HG02852 (cell line): ENCODE measurements around the gene PAN3.

Experiments
- ATAC-seq: cut with Tn5 transposase; IDR thresholded peaks from one replicate; pipeline ENCODE4 v1.9.1; 2021; ENCODE audit warnings: mild to moderate bottlenecking, moderate library complexity; ENCODE audit not compliant: unreplicated experiment

PAN3 gene

GRCh38 chr13:28299916-28300315 is 161.6 kb downstream of the PAN3 start:
- no peak for ATAC-seq

GRCh38 chr13:28301839-28302238 is 163.5 kb downstream of the PAN3 start:
- ATAC-seq = no peak

- ATAC-seq = no peak
Observed at GRCh38 chr13:28306325-28306724, 168.0 kb downstream of the PAN3 start.

GRCh38 chr13:28313579-28313978 is 175.2 kb downstream of the PAN3 start:
- ATAC-seq = no peak

GRCh38 chr13:28314879-28315278 is 176.5 kb downstream of the PAN3 start:
- no peak for ATAC-seq

GRCh38 chr13:28316129-28316528 is 177.8 kb downstream of the PAN3 start:
- no peak for ATAC-seq

- ATAC-seq = no peak
Observed at GRCh38 chr13:28316836-28317235, 178.5 kb downstream of the PAN3 start.

GRCh38 chr13:28318496-28318895 is 180.2 kb downstream of the PAN3 start:
- no peak for ATAC-seq

GRCh38 chr13:28319528-28319927 is 181.2 kb downstream of the PAN3 start:
- ATAC-seq = no peak

GRCh38 chr13:28320209-28320608 is 181.9 kb downstream of the PAN3 start:
- ATAC-seq = no peak

- no peak for ATAC-seq
Observed at GRCh38 chr13:28320884-28321574, 182.7 kb downstream of the PAN3 start.

GRCh38 chr13:28321756-28322155 is 183.4 kb downstream of the PAN3 start:
- ATAC-seq = no peak

GRCh38 chr13:28322256-28322905 is 184.0 kb downstream of the PAN3 start:
- no peak for ATAC-seq

- peak; percentile 59 for ATAC-seq
Observed at GRCh38 chr13:28324181-28324789, 185.9 kb downstream of the PAN3 start.

GRCh38 chr13:28325022-28325421 is 186.7 kb downstream of the PAN3 start:
- no peak for ATAC-seq

- no peak for ATAC-seq
Observed at GRCh38 chr13:28326056-28326455, 187.7 kb downstream of the PAN3 start.

- no peak for ATAC-seq
Observed at GRCh38 chr13:28327373-28328270, 189.3 kb downstream of the PAN3 start.

- ATAC-seq = no peak
Observed at GRCh38 chr13:28328271-28328607, 189.9 kb downstream of the PAN3 start.

- ATAC-seq = no peak
Observed at GRCh38 chr13:28329395-28330158, 191.2 kb downstream of the PAN3 start.

GRCh38 chr13:28333204-28333881 is 195.0 kb downstream of the PAN3 start:
- ATAC-seq = no peak
